Measurements from ENCODE around the gene PCGF5. TPM values are rescaled to one million over a fixed set of nuclear protein-coding genes. Genes with fewer than 3 reads are reported as not detected.
"Not testable (repeated sequence)": the region's sequence is repeated elsewhere in the genome, so short reads cannot be mapped to it uniquely, and the experiment has no call there.

PCGF5 gene
- total RNA-seq, 2 donors from 2014 or later, result 32.9 to 37.3 TPM

- peaks cover 61% of the 10 kb centered on the region for H3K36me3 Mint-ChIP-seq (ENCODE audit: low read depth)
- no peak overlapping the region for H3K27ac Mint-ChIP-seq
- H3K4me1 Mint-ChIP-seq, result peaks cover 40% of the 10 kb centered on the region
Measured at GRCh38 chr10:91226093-91226492, 5.6 kb downstream of the PCGF5 start.

GRCh38 chr10:91227576-91227975, 7.1 kb downstream of the PCGF5 start:
- peak; percentile 35 for ATAC-seq (replicated peaks)
- peaks cover 49% of the 10 kb centered on the region for H3K36me3 Mint-ChIP-seq (ENCODE audit: low read depth)
- H3K27ac Mint-ChIP-seq, result peak overlapping the region; percentile 67
- no peaks in the 10 kb centered on the region for H3K9me3 Mint-ChIP-seq
- peaks cover 26% of the 10 kb centered on the region for H3K4me1 Mint-ChIP-seq
- no peak overlapping the region for H3K4me3 Mint-ChIP-seq
- H3K27me3 Mint-ChIP-seq, result no peaks in the 10 kb centered on the region

More at GRCh38 chr10:91226093-91226492, 5.6 kb downstream of the PCGF5 start:
- H3K27me3 Mint-ChIP-seq, result no peaks in the 10 kb centered on the region
- no peak overlapping the region for H3K4me3 Mint-ChIP-seq
- no peaks in the 10 kb centered on the region for H3K9me3 Mint-ChIP-seq
- no peak for ATAC-seq (replicated peaks)

DNA sequence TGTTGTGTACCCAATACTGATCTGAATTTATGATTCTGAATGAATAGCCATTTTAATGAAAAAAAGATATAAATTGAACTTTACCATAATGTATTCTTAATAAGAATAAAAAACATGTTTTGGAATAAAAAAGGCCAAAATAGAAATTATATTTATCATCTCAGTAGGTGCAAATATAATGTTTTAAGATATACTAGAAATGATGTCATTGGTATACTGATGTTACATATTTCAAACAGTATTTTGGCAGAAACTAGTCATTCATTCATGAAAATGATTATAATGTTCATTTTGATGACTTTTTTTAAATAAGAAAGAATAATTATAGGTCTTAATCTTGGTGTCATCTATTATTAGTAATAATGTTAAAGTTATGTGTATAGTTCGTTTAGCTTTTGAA, 9.2 kb downstream of the PCGF5 start:
- Mint-ChIP-seq H3K36me3 (ENCODE audit: low read depth) (peaks cover 29% of the 10 kb centered on the region), H3K27me3 (no peaks in the 10 kb centered on the region), H3K9me3 (no peaks in the 10 kb centered on the region), H3K4me1 (peaks cover 11% of the 10 kb centered on the region), H3K4me3 (no peak overlapping the region), H3K27ac (no peak overlapping the region)
- ATAC-seq (replicated peaks), result no peak

DNA sequence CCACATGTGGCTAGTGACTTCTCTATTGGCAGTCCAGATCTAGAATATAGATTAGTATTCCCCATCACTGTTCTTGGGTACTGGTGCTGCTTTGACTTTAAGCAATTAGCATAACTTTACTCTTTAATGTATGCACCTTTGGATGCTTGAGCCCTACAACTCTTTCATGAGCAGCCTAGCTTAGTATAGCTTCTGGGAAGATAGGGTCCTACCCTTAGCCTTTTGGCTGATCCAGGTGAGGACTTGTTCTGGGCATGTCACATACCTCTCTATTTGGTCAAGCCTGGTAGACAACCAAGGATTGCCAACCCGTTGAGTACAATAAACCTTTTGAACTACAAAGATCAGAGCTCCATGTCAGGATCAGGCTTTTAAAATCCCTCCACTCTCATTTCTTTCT, 17.7 kb downstream of the PCGF5 start:
- Mint-ChIP-seq H3K27me3 (no peaks in the 10 kb centered on the region), H3K9me3 (no peaks in the 10 kb centered on the region), H3K4me3 (no peak overlapping the region), H3K36me3 (ENCODE audit: low read depth) (peaks cover 17% of the 10 kb centered on the region), H3K4me1 (peaks cover 9% of the 10 kb centered on the region), H3K27ac (no peak overlapping the region)
- ATAC-seq (replicated peaks), result no peak

GRCh38 chr10:91239789-91240188, 19.3 kb downstream of the PCGF5 start:
- H3K36me3 Mint-ChIP-seq (ENCODE audit: low read depth), result peaks cover 16% of the 10 kb centered on the region
- H3K4me1 Mint-ChIP-seq, result peaks cover 9% of the 10 kb centered on the region
- no peaks in the 10 kb centered on the region for H3K9me3 Mint-ChIP-seq
- H3K27me3 Mint-ChIP-seq, result no peaks in the 10 kb centered on the region
- H3K27ac Mint-ChIP-seq, result no peak overlapping the region
- no peak for ATAC-seq (replicated peaks)
- H3K4me3 Mint-ChIP-seq, result no peak overlapping the region

- Mint-ChIP-seq H3K36me3 (ENCODE audit: low read depth) (peaks cover 6% of the 10 kb centered on the region), H3K27ac (peak overlapping the region; percentile 62), H3K9me3 (no peaks in the 10 kb centered on the region), H3K4me3 (peak overlapping the region; percentile 31), H3K27me3 (no peaks in the 10 kb centered on the region), H3K4me1 (peaks cover 9% of the 10 kb centered on the region)
- ATAC-seq (replicated peaks), result peak; percentile 69
Measured at GRCh38 chr10:91242940-91243339, 22.5 kb downstream of the PCGF5 start.

DNA sequence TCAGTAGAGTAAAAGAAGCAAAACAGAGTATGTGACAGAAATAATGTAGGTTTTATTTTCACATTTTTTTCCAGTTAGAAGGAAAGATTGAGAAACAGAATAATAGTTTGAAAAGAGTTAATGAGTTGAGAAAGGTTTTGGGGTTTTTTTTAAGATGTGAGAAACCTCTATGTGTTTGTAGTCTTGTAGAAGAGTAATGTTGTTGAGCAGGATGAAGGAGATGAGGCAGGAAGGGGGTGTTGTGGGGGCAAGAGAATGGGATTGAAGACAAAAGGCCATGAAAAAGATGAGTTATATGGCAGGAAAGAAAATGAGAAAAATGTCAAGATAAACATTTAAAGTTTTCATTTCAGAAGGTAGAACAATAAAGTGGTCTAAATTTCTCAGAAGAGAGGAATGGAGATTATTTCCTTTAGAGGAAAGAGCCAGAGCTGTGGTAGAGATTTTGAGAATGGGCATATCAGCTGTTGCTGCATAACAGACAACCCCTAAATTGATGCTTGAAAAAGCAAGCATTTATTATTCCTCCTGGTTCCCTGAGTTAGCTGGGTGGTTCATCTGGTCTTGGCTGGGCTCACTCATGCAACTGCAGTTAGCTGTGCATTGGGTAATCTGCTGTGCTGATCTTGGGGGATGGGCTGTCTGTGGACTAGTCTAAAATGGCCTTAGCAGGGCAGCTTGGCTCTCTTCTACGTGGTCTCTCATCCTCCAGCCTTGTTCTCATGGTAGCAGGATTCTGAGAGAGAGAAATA, 27.1 kb downstream of the PCGF5 start:
- Mint-ChIP-seq H3K4me1 (peaks cover 5% of the 10 kb centered on the region), H3K4me3 (no peak overlapping the region), H3K36me3 (ENCODE audit: low read depth) (peaks cover 20% of the 10 kb centered on the region), H3K9me3 (no peaks in the 10 kb centered on the region), H3K27me3 (no peaks in the 10 kb centered on the region), H3K27ac (no peak overlapping the region)
- peak; percentile 19 for ATAC-seq (replicated peaks)

GRCh38 chr10:91249700-91250099, 29.2 kb downstream of the PCGF5 start:
- Mint-ChIP-seq H3K4me1 (no peaks in the 10 kb centered on the region), H3K4me3 (no peak overlapping the region), H3K36me3 (ENCODE audit: low read depth) (peaks cover 42% of the 10 kb centered on the region), H3K27me3 (no peaks in the 10 kb centered on the region), H3K9me3 (no peaks in the 10 kb centered on the region), H3K27ac (no peak overlapping the region)
- ATAC-seq (replicated peaks), result no peak

DNA sequence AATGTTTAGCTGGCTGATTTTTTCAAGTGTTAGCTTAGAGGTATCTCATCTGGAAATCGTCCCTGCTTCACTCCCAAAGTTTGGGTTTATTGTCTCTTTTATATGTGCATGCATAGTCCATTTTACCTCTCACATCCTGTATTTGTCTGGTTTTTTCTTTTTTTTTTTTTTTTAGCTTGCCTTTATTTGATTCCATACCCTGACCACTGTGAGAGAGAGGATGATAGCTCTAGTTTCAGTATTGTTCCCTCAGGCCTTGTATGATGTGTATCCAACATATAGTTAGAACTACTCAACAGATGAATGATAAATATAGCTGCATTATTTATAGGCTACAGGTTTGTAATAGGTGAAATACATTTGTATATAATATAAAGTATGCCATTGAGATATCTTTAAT, 29.9 kb downstream of the PCGF5 start:
- Mint-ChIP-seq H3K4me3 (no peak overlapping the region), H3K27ac (no peak overlapping the region), H3K4me1 (no peaks in the 10 kb centered on the region), H3K9me3 (no peaks in the 10 kb centered on the region), H3K27me3 (no peaks in the 10 kb centered on the region), H3K36me3 (ENCODE audit: low read depth) (peaks cover 48% of the 10 kb centered on the region)
- peak; percentile 31 for ATAC-seq (replicated peaks)

DNA sequence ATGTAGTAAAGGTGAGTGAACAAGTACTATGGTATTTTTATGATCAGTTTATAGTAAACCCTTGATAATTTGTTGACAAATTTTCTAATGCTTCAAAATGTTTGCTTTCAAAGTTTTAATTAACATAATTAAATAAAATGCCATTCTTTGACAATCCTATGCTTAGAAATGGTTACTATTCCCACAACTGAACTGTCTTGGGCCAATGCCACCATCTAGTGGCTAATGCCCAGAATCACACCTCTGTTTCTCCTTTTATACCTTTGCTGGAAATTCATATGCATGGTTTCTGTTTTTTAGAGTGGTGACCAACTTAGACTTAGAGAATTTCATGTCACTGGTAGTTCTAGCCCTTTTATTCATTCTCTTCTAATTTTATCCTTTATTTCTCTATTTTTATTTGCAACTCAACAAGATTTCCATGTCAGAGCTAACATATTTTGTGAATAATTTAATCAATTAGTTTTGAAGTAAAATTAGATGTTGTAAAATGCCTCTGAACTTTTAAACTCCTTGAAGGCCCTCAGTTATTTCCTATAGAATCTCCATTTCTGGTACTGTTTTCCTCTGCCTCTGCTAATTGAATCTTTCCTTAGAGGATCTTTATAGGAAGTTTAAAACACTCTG, 31.1 kb downstream of the PCGF5 start:
- Mint-ChIP-seq H3K4me3 (no peak overlapping the region), H3K36me3 (ENCODE audit: low read depth) (peaks cover 59% of the 10 kb centered on the region), H3K9me3 (no peaks in the 10 kb centered on the region), H3K4me1 (no peaks in the 10 kb centered on the region), H3K27me3 (no peaks in the 10 kb centered on the region), H3K27ac (no peak overlapping the region)
- ATAC-seq (replicated peaks), result peak; percentile 55

DNA sequence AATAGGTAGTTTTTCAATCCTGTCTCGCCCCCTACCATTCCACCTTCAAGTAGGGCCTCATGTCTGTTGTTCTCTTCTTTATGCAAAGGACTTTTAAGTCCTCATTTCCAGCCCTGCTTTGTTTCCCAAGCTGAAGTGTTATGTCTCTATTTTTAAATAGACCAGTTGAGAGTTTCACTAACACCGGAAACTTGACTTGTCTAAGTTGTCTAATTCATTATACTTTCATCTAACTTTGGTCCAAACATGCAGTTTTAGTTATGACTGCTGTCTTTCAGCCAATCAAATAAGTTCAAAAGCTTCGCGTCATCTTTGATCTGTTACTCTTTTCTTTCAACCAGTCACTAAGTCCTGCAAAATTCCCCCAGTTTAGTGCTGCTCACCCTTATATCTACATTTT, 32.8 kb downstream of the PCGF5 start:
- no peak for ATAC-seq (replicated peaks)
- Mint-ChIP-seq H3K27me3 (no peaks in the 10 kb centered on the region), H3K4me1 (no peaks in the 10 kb centered on the region), H3K4me3 (no peak overlapping the region), H3K27ac (no peak overlapping the region), H3K36me3 (ENCODE audit: low read depth) (peaks cover 76% of the 10 kb centered on the region), H3K9me3 (no peaks in the 10 kb centered on the region)

- Mint-ChIP-seq H3K9me3 (no peaks in the 10 kb centered on the region), H3K27ac (no peak overlapping the region), H3K36me3 (ENCODE audit: low read depth) (peaks cover 82% of the 10 kb centered on the region), H3K27me3 (no peaks in the 10 kb centered on the region), H3K4me1 (no peaks in the 10 kb centered on the region), H3K4me3 (no peak overlapping the region)
- no peak for ATAC-seq (replicated peaks)
Measured at GRCh38 chr10:91257310-91257709, 36.8 kb downstream of the PCGF5 start.

GRCh38 chr10:91260417-91260816, 40.0 kb downstream of the PCGF5 start:
- peaks cover 77% of the 10 kb centered on the region for H3K36me3 Mint-ChIP-seq (ENCODE audit: low read depth)
- not testable (repeated sequence) for H3K27me3 Mint-ChIP-seq; ATAC-seq (replicated peaks); H3K27ac Mint-ChIP-seq; H3K4me3 Mint-ChIP-seq; H3K4me1 Mint-ChIP-seq; H3K9me3 Mint-ChIP-seq

DNA sequence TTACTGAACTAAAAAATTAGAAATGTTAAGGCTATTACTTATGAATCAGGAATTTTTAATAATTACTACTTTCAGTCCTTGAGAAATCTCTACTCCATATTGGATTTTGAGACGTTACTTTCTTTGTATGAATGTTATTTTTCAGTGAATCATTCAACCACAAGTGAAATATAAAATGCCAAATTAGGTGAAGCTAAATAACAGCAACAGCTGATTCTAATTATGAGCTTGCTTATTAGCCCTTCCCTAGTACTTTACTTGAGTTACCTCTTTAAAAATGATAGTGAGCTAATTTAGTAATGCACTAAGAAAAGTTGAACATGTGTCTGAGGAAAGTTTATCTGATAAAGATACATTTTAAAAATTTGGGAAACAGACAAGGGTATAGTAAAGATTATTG, 51.4 kb downstream of the PCGF5 start:
- no peaks in the 10 kb centered on the region for H3K4me1 Mint-ChIP-seq

GRCh38 chr10:91284486-91285090, 64.1 kb downstream of the PCGF5 start:
- Mint-ChIP-seq H3K36me3 (ENCODE audit: low read depth) (peaks cover 11% of the 10 kb centered on the region), H3K9me3 (no peaks in the 10 kb centered on the region), H3K27ac (no peak overlapping the region), H3K27me3 (no peaks in the 10 kb centered on the region), H3K4me1 (no peaks in the 10 kb centered on the region), H3K4me3 (no peak overlapping the region)
- ATAC-seq (replicated peaks), result no peak

More for the DNA sequence above, 51.4 kb downstream of the PCGF5 start:
- Mint-ChIP-seq H3K9me3 (no peaks in the 10 kb centered on the region), H3K27ac (no peak overlapping the region), H3K27me3 (no peaks in the 10 kb centered on the region), H3K4me3 (no peak overlapping the region), H3K36me3 (ENCODE audit: low read depth) (peaks cover 76% of the 10 kb centered on the region)
- ATAC-seq (replicated peaks), result no peak

All from activated T-helper 17 cell treated with anti-CD3 and anti-CD28 coated beads, Interleukin-2, amount 50 U/mL, for 72 hours (primary cell).